IPS DF 4.7 (cell line): ENCODE data around the gene GATAD2B.
"Not testable (repeated sequence)": the region's sequence is repeated elsewhere in the genome, so short reads cannot be mapped to it uniquely, and the experiment has no call there.

ENCODE experiments used
- DNase-seq: peaks from one replicate; pipeline ENCODE4 v3.0.0-alpha.2; 2013; ENCODE audit warnings: low spot score; ENCODE audit errors: extremely low read depth

GATAD2B gene

DNA sequence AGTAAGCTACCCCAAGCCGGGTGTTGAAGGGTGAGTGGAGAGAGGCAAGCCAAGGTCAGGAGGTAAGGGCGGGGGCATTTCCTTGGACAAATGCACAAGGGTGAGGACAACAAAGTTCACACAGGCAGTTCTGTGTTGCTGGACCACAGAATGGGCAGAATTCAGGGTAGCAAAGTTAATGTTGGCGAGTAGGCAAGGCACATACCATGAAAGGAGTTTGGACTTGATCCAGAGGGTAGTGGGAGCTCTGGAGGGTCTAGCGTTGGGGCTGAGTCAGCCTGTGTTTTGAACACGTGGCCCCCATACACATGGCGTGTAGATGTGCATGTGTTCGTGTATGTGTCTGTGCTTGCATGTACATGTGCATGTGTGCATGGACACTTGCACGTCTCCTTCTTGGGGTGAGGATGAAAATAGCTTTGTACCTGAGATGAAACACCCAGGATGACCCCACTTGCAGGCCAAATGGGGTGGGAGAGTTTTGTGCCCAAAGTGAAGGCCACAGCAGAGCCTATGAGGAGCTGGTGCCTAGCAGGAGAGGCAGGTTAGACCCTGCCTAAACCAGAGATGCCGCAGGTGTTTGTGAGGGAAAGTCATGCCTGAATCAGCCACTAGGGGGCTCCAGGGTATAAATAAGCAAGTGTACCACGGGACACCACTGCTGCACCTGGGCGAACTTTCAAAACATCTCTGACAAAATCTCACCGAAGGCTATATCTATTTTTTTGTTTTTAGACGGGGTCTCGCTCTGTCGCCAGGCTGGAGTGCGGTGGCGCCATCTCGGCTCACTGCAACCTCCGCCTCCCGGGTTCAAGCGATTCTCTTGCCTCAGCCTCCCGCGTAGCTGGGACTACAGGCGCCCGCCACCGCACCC is 125.7 kb downstream of the GATAD2B start:
- DNase-seq = no peak

DNA sequence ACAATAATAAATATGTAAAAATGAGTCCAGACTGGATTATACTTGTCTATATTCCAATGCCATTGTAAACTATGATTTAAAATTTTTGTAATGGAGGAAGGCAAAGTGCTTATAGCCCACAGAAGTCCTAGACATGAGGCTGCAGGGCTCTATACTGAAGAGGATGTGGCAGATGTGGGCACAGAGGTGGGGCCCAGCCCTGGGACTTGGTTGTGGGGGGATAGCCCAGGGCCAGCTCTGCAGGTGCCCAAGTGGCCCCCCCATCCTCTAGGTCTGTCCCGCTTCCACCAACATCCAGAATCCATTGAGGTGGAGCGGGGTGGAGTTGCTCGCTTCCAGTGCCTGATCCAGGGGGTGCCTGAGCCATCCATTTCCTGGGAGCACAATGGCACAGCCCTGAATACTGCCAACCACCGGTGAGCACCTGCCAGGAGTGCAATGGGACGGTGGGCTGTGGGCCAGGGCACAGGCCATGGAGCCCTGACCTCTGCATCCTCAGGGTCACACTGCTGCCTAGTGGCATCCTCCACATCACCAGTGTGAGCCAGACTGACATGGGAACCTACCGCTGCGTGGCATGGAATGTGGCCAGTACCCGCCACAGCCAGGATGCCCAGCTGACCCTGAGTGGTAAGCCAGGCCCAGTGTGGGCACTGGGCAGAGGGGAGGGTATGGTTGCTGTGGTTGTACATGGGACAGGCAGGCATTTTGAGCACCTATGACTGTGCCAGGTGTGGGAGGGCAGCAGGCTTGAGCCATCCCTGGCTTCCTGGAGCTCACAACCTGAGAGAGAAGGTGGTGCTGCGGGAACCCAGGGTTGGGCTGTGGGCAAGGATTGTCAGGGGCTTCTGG is 126.6 kb downstream of the GATAD2B start:
- no peak for DNase-seq

DNA sequence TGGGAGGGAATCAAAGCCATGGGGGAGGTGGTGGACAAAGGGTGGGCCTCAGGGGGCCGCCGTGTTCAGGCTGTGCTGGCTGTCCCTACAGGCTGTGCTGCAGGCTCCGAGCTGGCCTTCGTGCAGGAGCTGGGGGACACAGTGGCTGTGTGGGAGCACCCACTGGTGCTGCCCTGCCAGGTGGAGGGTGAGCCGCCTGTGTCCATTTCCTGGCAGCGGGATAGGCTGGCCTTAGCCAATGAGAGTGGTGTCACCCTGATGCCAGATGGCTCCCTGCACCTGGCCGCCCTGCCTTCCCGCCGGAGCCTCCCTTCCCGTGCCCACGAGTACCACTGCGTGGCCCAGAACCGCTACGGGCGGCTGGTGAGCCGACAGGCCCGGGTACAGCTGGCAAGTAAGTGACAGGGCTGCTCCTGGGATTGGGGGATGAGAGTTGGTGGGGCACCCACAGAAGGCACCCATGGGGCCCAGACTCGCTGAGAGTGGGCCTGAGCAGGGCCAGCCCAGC is 127.4 kb downstream of the GATAD2B start:
- DNase-seq = no peak

DNA sequence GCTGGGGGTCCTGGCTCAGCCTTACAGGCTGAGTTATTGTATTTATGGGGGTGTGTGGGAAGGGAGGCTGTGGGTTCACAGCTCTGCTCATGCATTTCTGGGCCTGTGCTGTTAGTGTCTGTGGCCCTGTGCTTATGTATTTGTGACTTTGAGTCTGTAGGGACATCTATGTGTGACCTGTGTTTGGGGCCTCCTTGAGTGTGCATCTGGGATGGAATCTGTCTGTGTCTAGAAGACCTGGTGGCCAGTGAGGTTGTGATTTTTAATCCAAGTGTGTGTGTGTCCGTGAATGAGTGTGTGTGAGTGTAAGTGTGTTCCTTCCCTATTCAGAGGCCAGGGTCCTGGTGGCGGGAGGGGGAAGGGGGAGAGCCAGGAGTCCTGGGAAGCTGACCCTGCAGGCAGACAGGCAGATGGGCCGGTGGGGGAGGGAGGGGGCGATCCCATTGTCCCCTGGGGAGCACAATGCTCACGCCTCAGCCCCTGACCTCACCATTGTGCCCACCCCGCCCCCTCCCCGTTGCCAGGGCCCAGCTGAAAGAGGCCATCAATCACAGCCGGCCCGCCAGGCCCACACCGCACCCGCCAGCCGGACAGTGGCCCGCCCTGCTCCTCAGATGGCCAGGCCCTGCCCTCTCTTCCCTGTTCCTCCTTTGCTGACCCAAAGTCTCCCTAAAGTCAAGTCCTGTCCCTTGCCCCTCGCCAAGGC is 128.0 kb downstream of the GATAD2B start:
- no peak for DNase-seq

DNA sequence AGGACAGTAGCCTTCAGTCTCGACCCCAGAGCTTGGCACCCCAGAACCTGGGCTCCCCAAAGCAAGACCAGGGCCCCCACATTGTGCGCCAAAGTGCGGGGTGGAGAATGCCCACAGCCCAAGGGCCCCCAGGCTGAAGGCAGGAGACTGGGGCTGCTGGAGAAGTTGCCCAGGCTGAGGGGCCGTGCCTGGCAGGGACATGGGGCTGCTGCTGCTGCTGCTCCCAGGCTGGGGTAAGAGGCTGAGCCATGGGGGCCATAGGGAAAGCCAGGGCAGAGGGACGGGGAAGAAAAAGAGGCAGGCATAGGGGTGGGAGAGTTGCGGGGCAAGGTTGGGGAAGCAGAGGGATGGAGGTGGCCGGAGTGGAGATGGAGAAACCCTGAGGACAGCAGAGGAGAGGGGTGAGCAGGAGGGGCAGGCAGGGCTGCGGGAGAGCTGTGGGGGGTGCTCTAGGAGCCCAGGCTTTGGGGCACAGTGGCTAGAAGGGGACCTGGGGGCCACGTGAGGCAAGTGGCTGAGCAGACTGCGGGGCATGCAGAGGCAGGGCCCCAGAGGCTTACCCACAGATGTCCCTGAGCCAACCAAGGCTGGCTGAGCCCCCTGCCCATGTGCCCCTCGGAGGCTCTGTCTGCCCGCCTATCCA is 128.7 kb downstream of the GATAD2B start:
- no peak for DNase-seq

DNA sequence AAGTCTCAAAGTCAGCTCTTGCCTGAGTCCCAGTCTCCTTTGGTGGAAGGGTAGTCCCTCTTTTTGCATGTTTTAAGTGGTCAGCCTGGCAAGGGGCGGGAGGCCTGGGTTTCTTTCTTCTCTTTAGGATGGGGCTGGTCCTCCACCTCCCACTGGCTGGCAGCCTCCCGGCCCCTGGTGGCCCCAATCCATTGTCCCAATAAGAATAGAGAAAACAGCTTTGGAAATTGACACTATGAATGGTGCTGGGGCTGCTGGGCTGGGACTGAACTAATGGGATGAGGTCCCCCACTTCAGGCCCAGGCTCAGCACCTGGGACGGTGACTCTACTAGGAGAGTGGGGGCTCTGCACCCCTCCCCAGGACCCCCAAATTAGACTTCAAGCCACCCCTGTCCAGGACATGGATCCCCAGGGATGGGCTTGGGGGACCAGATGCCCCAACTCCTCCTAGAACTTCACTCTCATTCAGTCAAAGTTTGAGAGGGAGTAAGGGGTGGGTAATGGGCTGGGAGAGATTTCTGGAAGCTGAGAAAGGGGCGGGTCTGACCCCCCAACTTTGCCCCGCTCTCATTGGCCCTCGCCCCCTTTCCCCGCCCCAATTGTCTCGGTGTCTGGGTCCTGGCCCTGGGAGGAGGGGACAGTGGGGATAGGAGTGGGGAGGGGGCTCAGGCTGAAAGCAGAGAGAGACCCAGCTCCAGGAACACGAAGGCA is 129.4 kb downstream of the GATAD2B start:
- no peak for DNase-seq

DNA sequence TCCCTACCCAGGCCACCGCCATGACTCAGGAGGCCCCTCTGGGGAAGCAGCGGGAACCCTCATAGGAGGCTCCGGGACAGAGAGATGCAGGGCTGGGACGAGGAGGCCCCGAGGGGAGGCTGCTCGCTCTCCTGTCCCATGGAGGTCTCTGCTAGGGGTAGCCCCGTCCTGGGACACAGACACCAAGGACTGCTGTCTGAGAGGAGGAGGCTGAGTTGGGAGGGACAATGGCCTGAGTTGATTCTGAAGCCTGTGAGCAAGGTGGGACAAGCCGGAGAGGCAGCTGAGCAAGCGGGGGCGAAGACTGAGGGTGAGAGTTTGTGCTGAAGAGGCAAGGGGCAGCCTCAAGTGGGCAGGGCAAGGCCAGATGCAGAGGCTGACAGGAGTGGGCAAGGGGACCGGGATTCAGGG is 130.1 kb downstream of the GATAD2B start:
- DNase-seq = no peak

DNA sequence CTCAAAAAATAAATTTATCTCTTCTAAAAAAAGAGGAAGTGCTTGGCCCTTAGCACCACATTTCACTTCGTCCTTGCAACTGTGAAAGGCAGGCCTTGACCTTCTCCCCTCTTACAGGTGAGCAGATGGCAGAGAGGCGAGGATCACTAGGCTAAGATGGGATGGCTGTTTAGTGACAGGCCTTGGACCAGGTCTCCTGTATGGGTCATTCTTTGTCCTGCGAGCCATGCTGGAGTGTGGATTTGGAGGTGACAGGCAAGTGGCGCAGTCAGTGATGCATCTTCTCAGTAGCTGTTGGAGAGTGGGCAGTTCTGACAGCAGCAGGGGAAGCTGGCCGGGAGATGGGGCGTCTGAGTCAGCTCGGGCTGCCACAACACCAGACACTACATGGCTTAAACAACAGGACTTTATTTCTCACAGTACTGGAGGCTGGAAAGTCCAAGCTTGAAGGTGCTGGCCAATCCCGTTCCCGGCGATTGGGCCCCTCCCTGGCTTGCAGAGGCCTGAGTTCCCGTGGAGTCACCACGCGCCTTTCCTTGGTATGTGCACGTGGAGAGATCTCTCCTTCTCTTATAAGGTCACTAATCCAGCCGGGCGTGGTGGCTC is 131.0 kb downstream of the GATAD2B start:
- DNase-seq = no peak

DNA sequence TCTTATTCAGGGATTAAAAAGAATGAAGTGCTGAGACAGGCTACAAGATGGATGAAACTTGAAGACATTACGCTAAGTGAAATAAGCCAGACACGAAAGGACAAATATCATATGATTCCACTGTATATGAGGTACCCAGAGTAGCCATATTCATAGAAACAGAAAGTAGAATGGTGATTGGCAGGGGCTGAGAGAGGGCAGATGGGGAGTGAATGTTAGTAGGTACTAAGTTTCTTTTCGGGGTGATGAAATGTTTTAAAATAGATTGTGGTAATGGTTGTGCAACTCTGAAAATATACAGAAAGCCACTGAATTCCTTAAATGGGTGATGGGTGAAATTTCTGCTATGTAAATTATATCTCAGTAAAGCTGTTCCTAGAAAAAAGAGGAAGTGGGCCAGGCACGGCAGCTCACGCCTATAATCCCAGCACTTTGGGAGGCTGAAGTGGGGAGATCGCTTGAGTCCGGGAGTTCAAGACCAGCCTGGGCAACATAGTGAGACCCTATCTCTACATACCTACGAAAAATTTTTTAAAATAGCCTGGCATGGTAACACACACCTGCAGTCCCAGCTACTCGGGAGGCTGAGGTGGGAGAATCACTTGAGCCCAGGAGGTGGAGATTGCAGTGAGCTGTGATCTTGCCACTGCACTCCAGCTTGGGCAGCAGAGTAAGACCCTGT is 131.7 kb downstream of the GATAD2B start:
- DNase-seq = no peak

DNA sequence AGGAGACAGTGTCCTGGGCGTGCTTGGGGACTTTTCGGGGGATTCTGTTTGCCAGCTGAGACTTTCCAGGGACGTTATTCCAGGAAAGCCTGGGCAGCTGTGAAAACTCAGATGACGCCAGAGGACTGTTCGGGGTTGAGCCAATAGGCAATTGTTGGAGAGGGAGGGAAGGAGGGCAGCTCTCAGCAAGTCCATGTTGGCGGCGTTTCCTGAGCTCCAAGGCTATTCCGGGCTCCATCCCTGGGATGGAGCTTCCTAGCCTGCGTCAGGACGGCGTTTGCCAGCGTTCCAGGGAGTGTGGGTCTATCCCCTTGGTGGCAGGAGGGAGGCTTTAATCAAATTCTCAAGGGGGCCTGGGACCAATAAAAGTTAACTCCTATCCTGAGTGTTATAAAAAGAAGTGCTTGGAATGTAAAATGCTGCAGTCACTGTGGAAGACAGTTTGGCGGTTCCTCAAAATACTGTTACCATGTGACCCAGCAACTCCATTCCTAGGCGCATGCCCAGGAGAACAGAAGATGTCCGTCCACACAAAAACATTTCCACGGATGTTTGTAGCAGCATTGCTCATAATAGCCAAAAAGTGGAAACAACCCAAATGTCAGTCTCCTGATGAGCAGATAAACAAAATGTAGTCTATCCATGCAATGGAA is 132.3 kb downstream of the GATAD2B start:
- no peak for DNase-seq

DNA sequence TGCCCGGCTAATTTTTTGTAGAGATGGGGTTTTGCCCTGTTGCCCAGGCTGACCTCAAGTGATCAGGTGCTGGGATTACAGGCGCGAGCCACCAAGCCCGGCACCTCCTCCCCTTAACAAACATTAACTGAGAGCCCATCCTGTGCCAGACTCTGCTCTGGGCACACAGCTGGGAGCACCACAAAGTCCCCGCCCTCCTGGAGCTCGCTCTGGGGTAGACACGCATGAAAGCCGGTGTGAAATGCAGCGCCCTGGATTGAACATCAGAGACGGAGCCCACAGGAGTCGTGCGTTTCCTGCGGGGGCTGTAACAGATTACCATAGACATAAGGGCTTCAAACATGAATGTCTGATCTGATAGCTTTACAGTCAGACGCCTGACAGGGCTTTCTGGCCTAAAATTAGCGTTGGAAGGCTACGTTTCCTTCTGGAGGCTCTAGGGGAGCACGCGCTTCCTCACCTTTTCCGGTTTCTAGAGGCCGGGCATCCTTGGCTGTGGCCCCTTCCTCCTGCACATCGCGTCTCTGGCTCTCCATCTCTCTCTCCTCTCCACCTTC is 133.2 kb downstream of the GATAD2B start:
- no peak for DNase-seq

DNA sequence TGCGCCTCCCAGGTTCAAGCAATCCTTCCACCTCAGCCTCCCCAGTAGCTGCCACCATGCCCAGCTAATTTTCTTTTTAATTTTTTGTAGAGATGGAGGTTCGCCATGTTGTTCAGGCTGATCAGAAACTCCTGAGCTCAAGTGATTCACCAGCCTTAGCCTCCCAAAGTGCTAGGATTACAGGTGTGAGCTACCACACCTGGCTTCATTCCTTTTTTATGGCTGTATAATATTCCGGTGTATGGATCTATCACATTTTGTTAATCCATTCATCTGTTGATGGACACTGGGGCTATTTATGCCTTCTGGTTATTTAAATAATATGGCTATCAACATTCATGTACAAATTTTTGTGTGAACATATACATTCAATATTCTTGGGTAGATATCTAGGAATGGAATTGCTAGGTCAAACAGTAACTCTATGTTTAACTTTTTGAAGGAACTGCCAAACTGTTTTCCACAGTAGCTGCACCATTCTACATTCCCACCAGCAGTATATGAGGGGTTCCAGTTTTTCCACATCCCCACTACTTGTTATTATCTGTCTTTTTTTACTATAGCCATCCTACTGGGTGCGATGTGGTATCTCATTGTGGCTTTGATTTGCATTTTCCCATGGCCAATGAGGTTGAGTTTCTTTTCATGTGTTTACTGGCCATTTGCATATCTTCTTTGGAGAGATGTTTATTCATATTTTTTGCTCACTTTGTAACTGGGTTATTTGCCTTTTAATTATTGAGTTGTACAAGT is 136.6 kb downstream of the GATAD2B start:
- DNase-seq = no peak

DNA sequence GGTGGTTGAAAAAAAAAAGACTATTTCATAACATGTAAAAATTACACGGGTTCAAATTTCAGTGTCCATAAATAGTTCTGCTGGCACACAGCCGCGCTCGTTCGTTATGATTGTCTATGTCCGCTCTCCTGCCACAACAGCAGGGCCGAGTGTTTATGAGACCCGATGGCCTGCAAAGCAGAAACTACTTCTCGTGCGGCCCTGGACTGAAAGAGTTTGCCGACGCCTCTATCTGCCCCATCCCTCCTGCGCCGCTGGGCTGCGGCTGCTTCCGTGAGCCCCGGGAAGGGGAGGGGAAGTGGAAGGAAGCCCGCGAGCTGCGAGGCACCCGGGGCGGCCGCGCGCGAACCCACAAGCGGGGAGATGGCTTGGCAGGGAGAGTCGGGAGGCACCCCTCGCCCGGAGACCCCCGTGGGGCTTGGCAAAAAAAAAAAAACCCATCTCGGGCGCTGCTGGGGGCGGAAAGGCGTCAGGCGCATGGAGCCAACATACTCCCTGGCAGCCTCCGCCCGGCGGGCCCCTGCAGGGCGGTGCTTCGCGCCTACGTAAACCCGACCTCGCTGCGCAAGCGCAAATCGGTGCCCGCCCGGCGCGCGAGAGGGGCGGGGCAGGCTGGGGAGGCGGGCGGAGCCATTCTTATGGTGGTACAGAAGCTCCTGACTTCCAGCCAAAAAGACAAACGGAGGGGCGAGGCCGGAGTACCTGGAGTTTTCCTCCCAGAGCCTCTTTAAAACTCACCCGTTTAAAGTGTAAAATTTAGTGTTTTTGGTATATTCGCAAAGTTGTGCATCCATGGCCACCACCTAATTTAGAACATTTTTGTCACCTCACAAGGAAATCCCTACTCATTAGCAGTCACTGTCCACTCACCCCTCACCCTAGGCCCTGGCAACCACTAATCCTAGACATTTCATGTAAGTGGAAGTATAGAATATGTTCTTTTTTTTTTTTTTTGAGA is 139.3 kb downstream of the GATAD2B start:
- no peak for DNase-seq

DNA sequence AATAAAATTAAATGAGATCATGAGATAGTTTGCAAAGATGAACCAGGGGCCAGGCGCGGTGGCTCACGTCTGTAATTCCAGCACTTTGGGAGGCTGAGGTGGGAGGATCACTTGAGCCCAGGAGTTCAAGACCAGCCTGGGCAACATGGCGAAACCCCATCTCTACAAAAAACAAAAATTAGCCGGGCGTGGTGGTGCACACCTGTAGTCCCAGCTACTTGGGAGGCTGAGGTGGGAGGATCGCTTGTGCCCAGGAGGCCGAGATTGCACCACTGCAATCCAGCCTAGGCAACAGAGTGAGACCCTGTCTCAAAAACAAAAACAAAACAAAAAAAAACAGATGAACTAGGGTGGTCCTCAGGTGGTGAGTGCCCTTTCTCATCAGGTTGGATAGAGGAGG is 140.1 kb downstream of the GATAD2B start:
- DNase-seq = not testable (repeated sequence)

DNA sequence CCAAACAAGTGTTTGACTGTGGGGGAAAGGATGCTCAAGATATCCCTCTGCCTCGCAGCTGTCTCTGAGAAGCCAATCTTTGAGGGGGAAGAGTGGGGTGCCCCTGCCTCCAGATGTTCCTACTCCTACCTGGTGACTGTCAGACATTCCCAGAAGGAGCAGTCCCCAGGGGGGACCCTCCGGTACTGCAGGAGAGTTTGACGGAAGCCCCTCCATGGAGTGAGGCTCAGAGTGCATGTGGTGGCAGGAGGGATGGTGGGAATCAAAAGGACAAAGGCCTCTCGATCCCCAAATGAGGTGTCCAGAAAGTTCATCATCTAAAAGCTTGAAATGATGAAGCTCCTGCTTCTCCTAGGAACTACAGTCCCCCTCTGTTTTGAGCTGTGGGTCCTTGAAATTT is 142.2 kb downstream of the GATAD2B start:
- no peak for DNase-seq

DNA sequence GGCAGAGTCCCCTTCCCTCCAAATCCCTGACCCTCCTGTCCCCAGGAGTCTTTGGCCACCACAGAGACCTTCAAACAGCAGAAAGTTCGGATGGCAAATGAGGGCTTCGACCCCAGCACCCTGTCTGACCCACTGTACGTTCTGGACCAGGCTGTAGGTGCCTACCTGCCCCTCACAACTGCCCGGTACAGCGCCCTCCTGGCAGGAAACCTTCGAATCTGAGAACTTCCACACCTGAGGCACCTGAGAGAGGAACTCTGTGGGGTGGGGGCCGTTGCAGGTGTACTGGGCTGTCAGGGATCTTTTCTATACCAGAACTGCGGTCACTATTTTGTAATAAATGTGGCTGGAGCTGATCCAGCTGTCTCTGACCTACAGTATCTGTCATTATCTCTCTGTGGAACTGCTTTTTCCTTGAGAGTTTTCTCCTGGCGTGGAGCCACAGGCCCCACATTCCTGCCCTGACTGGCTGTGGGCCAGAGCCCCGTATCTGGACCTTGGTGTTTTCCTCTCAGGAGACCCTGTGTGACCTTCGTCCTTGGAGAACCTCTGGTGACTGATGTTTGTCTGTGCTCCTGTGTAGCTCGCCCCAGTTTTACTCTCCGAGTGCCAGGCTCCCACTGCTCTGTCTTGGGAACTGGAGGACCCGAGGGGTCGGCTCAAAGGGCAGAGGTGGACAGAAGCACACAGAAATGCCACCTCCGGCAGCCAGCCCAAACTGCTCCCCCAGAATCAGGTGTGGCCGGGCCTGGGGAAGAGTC is 142.8 kb downstream of the GATAD2B start:
- no peak for DNase-seq
